NT2/D1 (cell line): Measurements from ENCODE around the gene CYRIA.
A peak's percentile ranks its signal among the peaks of the same experiment; 100 is the strongest.

Experiments
- DNase-seq: peaks from one replicate; pipeline ENCODE4 v3.0.0-alpha.2; 2011; ENCODE audit warnings: low read depth, low spot score
- H3K27me3 ChIP-seq: 2 replicates; pipeline ENCODE4 v1.6.0; 2011; ENCODE audit warnings: mild to moderate bottlenecking; ENCODE audit not compliant: insufficient read length, insufficient read depth
- H3K36me3 ChIP-seq: 2 replicates; pipeline ENCODE4 v1.6.1; 2011; ENCODE audit warnings: mild to moderate bottlenecking, low read length, mixed read lengths; ENCODE audit not compliant: insufficient read depth, insufficient read length
- H3K4me1 ChIP-seq: 2 replicates; pipeline ENCODE4 v1.5.1; 2011; ENCODE audit not compliant: insufficient read depth, insufficient read length
- H3K4me3 ChIP-seq: 2 replicates; pipeline ENCODE4 v1.5.1; 2011; ENCODE audit warnings: low read depth; ENCODE audit not compliant: insufficient read length
- H3K9ac ChIP-seq: 2 replicates; pipeline ENCODE4 v1.6.0; 2011; ENCODE audit warnings: low read depth; ENCODE audit not compliant: insufficient read length
- H3K9me3 ChIP-seq: 2 replicates; pipeline ENCODE4 v1.5.1; 2011; ENCODE audit warnings: mild to moderate bottlenecking, low read length; ENCODE audit not compliant: insufficient read depth
- SUZ12 ChIP-seq: IDR thresholded peaks from 2 replicates; pipeline ENCODE4 v1.6.1; 2011; ENCODE audit not compliant: insufficient read length, insufficient read depth; ENCODE audit errors: extremely low read depth
- YY1 ChIP-seq: IDR thresholded peaks from 2 replicates; pipeline ENCODE4 v1.6.1; 2011; ENCODE audit not compliant: insufficient read length, insufficient read depth
- ZNF274 ChIP-seq: IDR thresholded peaks from 2 replicates; pipeline ENCODE4 v1.6.1; 2011; ENCODE audit warnings: mild to moderate bottlenecking, low read depth, low read length

Gene CYRIA

GRCh38 chr2:16665748-16666448 lies at the start of gene CYRIA:
TSS of gene CYRIA (minus strand) at chr2:16665834. CDS start at chr2:16588119, 77,715 bp downstream.
- Histone ChIP-seq H3K4me1 (peaks cover 4% of the 10 kb centered on the region), H3K9ac (peak within 1 kb of the TSS; percentile 64)
- TF ChIP-seq ZNF274 (no peak), YY1 (no peak), SUZ12 (no peak)

GRCh38 chr2:16713011-16713423 lies 47.4 kb upstream of the CYRIA start:
- no peaks in the 10 kb centered on the region for H3K36me3 ChIP-seq
- H3K4me3 ChIP-seq, result no peak overlapping the region
- no peaks in the 10 kb centered on the region for H3K27me3 ChIP-seq
- no peaks in the 10 kb centered on the region for H3K9me3 ChIP-seq
- no peaks in the 10 kb centered on the region for H3K4me1 ChIP-seq
- DNase-seq, result no peak
- TF ChIP-seq ZNF274 (no peak), SUZ12 (no peak), YY1 (no peak)
- H3K9ac ChIP-seq, result no peak overlapping the region

More at GRCh38 chr2:16665748-16666448, at the start of gene CYRIA:
- Histone ChIP-seq H3K9me3 (no peaks in the 10 kb centered on the region), H3K27me3 (peaks cover 15% of the 10 kb centered on the region), H3K4me3 (peak within 1 kb of the TSS; percentile 49), H3K36me3 (no peaks in the 10 kb centered on the region)
- no peak for DNase-seq

- no peaks in the 10 kb centered on the region for H3K4me1 ChIP-seq
- DNase-seq, result no peak
- H3K27me3 ChIP-seq, result no peaks in the 10 kb centered on the region
- no peak overlapping the region for H3K4me3 ChIP-seq
- H3K9ac ChIP-seq, result no peak overlapping the region
- H3K36me3 ChIP-seq, result no peaks in the 10 kb centered on the region
- TF ChIP-seq ZNF274, result no peak
- TF ChIP-seq YY1, result no peak
- no peaks in the 10 kb centered on the region for H3K9me3 ChIP-seq
Observed at GRCh38 chr2:16709769-16710168, 44.1 kb upstream of the CYRIA start.

GRCh38 chr2:16708173-16708572 lies 42.5 kb upstream of the CYRIA start:
- H3K9ac ChIP-seq, result no peak overlapping the region
- H3K4me1 ChIP-seq, result no peaks in the 10 kb centered on the region
- H3K9me3 ChIP-seq, result no peaks in the 10 kb centered on the region; the same call in 1 of the 2 replicates
- H3K4me3 ChIP-seq, result no peak overlapping the region
- DNase-seq, result no peak
- TF ChIP-seq YY1 (no peak), ZNF274 (no peak), SUZ12 (no peak)
- no peaks in the 10 kb centered on the region for H3K27me3 ChIP-seq
- no peaks in the 10 kb centered on the region for H3K36me3 ChIP-seq

GRCh38 chr2:16707014-16707623 lies 41.5 kb upstream of the CYRIA start:
- H3K4me1 ChIP-seq, result no peaks in the 10 kb centered on the region
- no peak overlapping the region for H3K4me3 ChIP-seq
- TF ChIP-seq YY1 (no peak), ZNF274 (no peak), SUZ12 (no peak)
- no peak for DNase-seq
- H3K27me3 ChIP-seq, result no peaks in the 10 kb centered on the region
- no peaks in the 10 kb centered on the region; the same call in 1 of the 2 replicates for H3K9me3 ChIP-seq
- no peaks in the 10 kb centered on the region for H3K36me3 ChIP-seq
- no peak overlapping the region for H3K9ac ChIP-seq

GRCh38 chr2:16700551-16701259 lies 35.1 kb upstream of the CYRIA start:
- DNase-seq, result no peak
- no peak for TF ChIP-seq SUZ12
- no peak for TF ChIP-seq ZNF274
- TF ChIP-seq YY1, result no peak
- no peaks in the 10 kb centered on the region for H3K4me1 ChIP-seq

GRCh38 chr2:16693854-16694253 lies 28.2 kb upstream of the CYRIA start:
- Histone ChIP-seq H3K4me3 (no peak overlapping the region), H3K4me1 (no peaks in the 10 kb centered on the region), H3K27me3 (no peaks in the 10 kb centered on the region), H3K36me3 (no peaks in the 10 kb centered on the region), H3K9me3 (no peaks in the 10 kb centered on the region), H3K9ac (no peak overlapping the region)
- no peak for DNase-seq
- no peak for TF ChIP-seq ZNF274

More at GRCh38 chr2:16700551-16701259, 35.1 kb upstream of the CYRIA start:
- Histone ChIP-seq H3K9ac (no peak overlapping the region), H3K4me3 (no peak overlapping the region), H3K9me3 (no peaks in the 10 kb centered on the region; the same call in 1 of the 2 replicates), H3K36me3 (no peaks in the 10 kb centered on the region), H3K27me3 (no peaks in the 10 kb centered on the region)
